ENCODE data around the gene FAM184A.

The FAM184A gene

DNA sequence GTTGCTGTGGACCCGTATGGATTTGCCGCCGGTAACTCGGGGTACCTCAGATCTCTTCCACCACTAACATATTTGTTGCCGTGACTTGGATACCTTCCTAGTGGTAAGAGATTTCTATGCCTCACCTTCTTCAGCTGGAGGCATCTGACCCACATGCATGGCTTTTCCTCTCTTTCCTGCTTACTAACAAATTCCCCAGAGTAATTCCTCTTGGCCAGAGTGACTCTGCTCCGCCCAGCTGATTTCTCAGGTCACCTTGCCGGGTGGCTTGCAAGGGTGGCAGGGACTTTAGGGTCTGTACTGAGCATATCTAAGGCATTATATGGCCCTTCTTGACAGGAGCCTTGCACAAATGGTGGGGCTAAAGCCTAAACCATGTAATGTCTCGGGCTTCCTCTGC, 38.2 kb downstream of the FAM184A start:
- Histone ChIP-seq H3K9ac (ENCODE audit: low read length) (no peak overlapping the region), H3K27me3 (ENCODE audit: control insufficient read depth, insufficient read depth, low read length) (no peaks in the 10 kb centered on the region), H3K9me3 (ENCODE audit: control insufficient read depth, low read length) (no peaks in the 10 kb centered on the region), H3K36me3 (ENCODE audit: control insufficient read depth, insufficient read depth, low read length) (no peaks in the 10 kb centered on the region), H3K4me1 (ENCODE audit: control insufficient read depth, insufficient read depth, low read length) (no peaks in the 10 kb centered on the region), H3K4me3 (ENCODE audit: low read length) (no peak overlapping the region)

- Histone ChIP-seq H3K36me3 (ENCODE audit: control insufficient read depth, insufficient read depth, low read length) (no peaks in the 10 kb centered on the region), H3K9me3 (ENCODE audit: control insufficient read depth, low read length) (no peaks in the 10 kb centered on the region), H3K27me3 (ENCODE audit: control insufficient read depth, insufficient read depth, low read length) (no peaks in the 10 kb centered on the region), H3K4me1 (ENCODE audit: control insufficient read depth, insufficient read depth, low read length) (no peaks in the 10 kb centered on the region), H3K4me3 (ENCODE audit: low read length) (no peak overlapping the region), H3K9ac (ENCODE audit: low read length) (no peak overlapping the region)
These were observed 40.4 kb downstream of the FAM184A start for GRCh38 chr6:119037941-119038623.

- Histone ChIP-seq H3K9me3 (ENCODE audit: control insufficient read depth, low read length) (no peaks in the 10 kb centered on the region), H3K36me3 (ENCODE audit: control insufficient read depth, insufficient read depth, low read length) (no peaks in the 10 kb centered on the region), H3K9ac (ENCODE audit: low read length) (no peak overlapping the region), H3K27me3 (ENCODE audit: control insufficient read depth, insufficient read depth, low read length) (no peaks in the 10 kb centered on the region), H3K4me1 (ENCODE audit: control insufficient read depth, insufficient read depth, low read length) (no peaks in the 10 kb centered on the region), H3K4me3 (ENCODE audit: low read length) (no peak overlapping the region)
These were observed 41.2 kb downstream of the FAM184A start for GRCh38 chr6:119037264-119037663.

DNA sequence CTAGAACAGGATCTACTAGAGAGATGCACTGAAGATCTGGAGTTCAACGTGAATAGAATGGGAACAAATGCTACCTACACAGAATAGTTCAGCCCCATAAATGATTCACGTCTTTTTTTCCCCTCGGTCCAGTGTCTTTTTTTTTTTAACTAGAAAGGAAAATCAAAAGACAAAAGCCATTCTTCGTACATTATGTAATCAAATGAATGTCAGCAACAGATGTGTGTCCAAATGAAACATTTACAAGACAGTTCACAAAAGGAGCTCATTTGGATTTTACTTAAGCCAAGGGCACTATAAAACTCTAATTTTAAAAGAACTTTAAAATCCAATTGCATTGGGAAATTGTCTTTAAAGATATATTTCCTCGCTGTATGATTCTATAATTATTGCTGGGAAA, 42.4 kb downstream of the FAM184A start:
- H3K36me3 ChIP-seq (ENCODE audit: control insufficient read depth, insufficient read depth, low read length), result no peaks in the 10 kb centered on the region
- H3K9ac ChIP-seq (ENCODE audit: low read length), result no peak overlapping the region
- H3K27me3 ChIP-seq (ENCODE audit: control insufficient read depth, insufficient read depth, low read length), result no peaks in the 10 kb centered on the region
- H3K4me3 ChIP-seq (ENCODE audit: low read length), result no peak overlapping the region
- no peaks in the 10 kb centered on the region for H3K4me1 ChIP-seq (ENCODE audit: control insufficient read depth, insufficient read depth, low read length)
- H3K9me3 ChIP-seq (ENCODE audit: control insufficient read depth, low read length), result no peaks in the 10 kb centered on the region

- Histone ChIP-seq H3K9ac (ENCODE audit: low read length) (no peak overlapping the region), H3K27me3 (ENCODE audit: control insufficient read depth, insufficient read depth, low read length) (no peaks in the 10 kb centered on the region), H3K4me3 (ENCODE audit: low read length) (no peak overlapping the region), H3K36me3 (ENCODE audit: control insufficient read depth, insufficient read depth, low read length) (no peaks in the 10 kb centered on the region), H3K9me3 (ENCODE audit: control insufficient read depth, low read length) (no peaks in the 10 kb centered on the region), H3K4me1 (ENCODE audit: control insufficient read depth, insufficient read depth, low read length) (no peaks in the 10 kb centered on the region)
These were observed 43.0 kb downstream of the FAM184A start for GRCh38 chr6:119035459-119035858.

DNA sequence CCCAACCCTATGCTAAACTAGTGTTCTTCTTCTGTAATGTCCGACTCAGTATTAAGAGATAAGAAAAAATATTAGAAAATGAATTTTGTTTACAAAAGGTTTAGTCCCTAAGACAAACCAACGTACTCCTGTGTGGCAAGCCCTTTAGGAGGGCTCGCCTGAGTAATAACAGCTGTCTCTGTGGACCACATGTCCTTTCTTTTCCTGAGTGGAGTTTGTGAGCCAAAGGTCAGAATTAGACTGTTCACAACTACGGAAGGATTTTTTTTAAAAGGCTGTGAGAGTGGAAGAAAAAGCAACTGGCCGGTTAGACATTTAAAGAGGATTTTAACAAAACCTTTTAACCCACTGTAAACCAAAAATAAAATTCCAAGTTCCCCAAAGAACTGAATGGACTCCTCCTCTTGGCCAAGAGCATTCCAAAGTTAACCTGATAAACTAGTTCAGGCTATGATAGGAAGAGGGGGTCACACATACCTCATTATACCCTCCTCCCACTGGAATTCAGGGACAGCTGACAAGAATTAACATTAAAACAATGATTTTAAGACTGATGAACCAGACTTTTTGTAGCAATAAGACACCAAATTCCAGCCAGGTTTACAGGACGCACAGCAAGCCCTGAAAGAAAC, 43.5 kb downstream of the FAM184A start:
- Histone ChIP-seq H3K9me3 (ENCODE audit: control insufficient read depth, low read length) (no peaks in the 10 kb centered on the region), H3K4me3 (ENCODE audit: low read length) (no peak overlapping the region), H3K9ac (ENCODE audit: low read length) (no peak overlapping the region), H3K4me1 (ENCODE audit: control insufficient read depth, insufficient read depth, low read length) (no peaks in the 10 kb centered on the region), H3K36me3 (ENCODE audit: control insufficient read depth, insufficient read depth, low read length) (no peaks in the 10 kb centered on the region), H3K27me3 (ENCODE audit: control insufficient read depth, insufficient read depth, low read length) (no peaks in the 10 kb centered on the region)

- no peak overlapping the region for H3K9ac ChIP-seq (ENCODE audit: low read length)
- peaks cover 5% of the 10 kb centered on the region for H3K4me1 ChIP-seq (ENCODE audit: control insufficient read depth, insufficient read depth, low read length)
- H3K9me3 ChIP-seq (ENCODE audit: control insufficient read depth, low read length), result no peaks in the 10 kb centered on the region
- no peaks in the 10 kb centered on the region for H3K36me3 ChIP-seq (ENCODE audit: control insufficient read depth, insufficient read depth, low read length)
- H3K27me3 ChIP-seq (ENCODE audit: control insufficient read depth, insufficient read depth, low read length), result no peaks in the 10 kb centered on the region
- no peak overlapping the region for H3K4me3 ChIP-seq (ENCODE audit: low read length)
These were observed 46.0 kb downstream of the FAM184A start for GRCh38 chr6:119032428-119032827.

- Histone ChIP-seq H3K9me3 (ENCODE audit: control insufficient read depth, low read length) (no peaks in the 10 kb centered on the region), H3K4me3 (ENCODE audit: low read length) (no peak overlapping the region), H3K9ac (ENCODE audit: low read length) (no peak overlapping the region), H3K4me1 (ENCODE audit: control insufficient read depth, insufficient read depth, low read length) (peaks cover 7% of the 10 kb centered on the region), H3K36me3 (ENCODE audit: control insufficient read depth, insufficient read depth, low read length) (no peaks in the 10 kb centered on the region), H3K27me3 (ENCODE audit: control insufficient read depth, insufficient read depth, low read length) (no peaks in the 10 kb centered on the region)
These were observed 47.7 kb downstream of the FAM184A start for GRCh38 chr6:119030759-119031158.

GRCh38 chr6:119028091-119028490, 50.4 kb downstream of the FAM184A start:
- no peaks in the 10 kb centered on the region for H3K36me3 ChIP-seq (ENCODE audit: control insufficient read depth, insufficient read depth, low read length)
- H3K27me3 ChIP-seq (ENCODE audit: control insufficient read depth, insufficient read depth, low read length), result no peaks in the 10 kb centered on the region
- no peak overlapping the region for H3K9ac ChIP-seq (ENCODE audit: low read length)
- no peak overlapping the region for H3K4me3 ChIP-seq (ENCODE audit: low read length)
- H3K4me1 ChIP-seq (ENCODE audit: control insufficient read depth, insufficient read depth, low read length), result peaks cover 7% of the 10 kb centered on the region
- no peaks in the 10 kb centered on the region for H3K9me3 ChIP-seq (ENCODE audit: control insufficient read depth, low read length)

- H3K9me3 ChIP-seq (ENCODE audit: control insufficient read depth, low read length), result no peaks in the 10 kb centered on the region
- no peaks in the 10 kb centered on the region for H3K27me3 ChIP-seq (ENCODE audit: control insufficient read depth, insufficient read depth, low read length)
- H3K36me3 ChIP-seq (ENCODE audit: control insufficient read depth, insufficient read depth, low read length), result no peaks in the 10 kb centered on the region
- H3K4me3 ChIP-seq (ENCODE audit: low read length), result no peak overlapping the region
- H3K9ac ChIP-seq (ENCODE audit: low read length), result no peak overlapping the region
- H3K4me1 ChIP-seq (ENCODE audit: control insufficient read depth, insufficient read depth, low read length), result peaks cover 7% of the 10 kb centered on the region
These were observed 51.0 kb downstream of the FAM184A start for GRCh38 chr6:119027465-119027864.

DNA sequence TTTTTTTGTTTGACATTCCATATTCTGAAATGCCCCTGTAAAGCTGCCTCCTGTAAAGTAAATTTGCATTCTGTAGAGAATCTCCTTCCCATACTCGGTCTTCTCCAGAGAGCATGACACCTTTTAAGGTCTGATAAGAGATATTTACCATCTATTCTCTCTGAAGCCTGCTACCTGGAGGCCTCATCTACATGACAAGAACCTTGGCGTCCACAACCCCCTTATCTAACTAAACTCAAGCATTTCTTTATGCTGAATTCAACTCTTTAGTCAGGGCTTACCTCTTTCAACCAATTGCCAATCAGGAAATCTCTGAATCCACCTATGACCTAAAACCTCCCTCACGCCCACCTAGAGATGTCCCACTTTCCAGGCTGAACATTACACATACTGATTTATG, 51.6 kb downstream of the FAM184A start:
- Histone ChIP-seq H3K4me3 (ENCODE audit: low read length) (no peak overlapping the region), H3K4me1 (ENCODE audit: control insufficient read depth, insufficient read depth, low read length) (peaks cover 7% of the 10 kb centered on the region), H3K9ac (ENCODE audit: low read length) (no peak overlapping the region), H3K9me3 (ENCODE audit: control insufficient read depth, low read length) (no peaks in the 10 kb centered on the region), H3K36me3 (ENCODE audit: control insufficient read depth, insufficient read depth, low read length) (no peaks in the 10 kb centered on the region), H3K27me3 (ENCODE audit: control insufficient read depth, insufficient read depth, low read length) (no peaks in the 10 kb centered on the region)

- Histone ChIP-seq H3K27me3 (ENCODE audit: control insufficient read depth, insufficient read depth, low read length) (no peaks in the 10 kb centered on the region), H3K4me3 (ENCODE audit: low read length) (no peak overlapping the region), H3K4me1 (ENCODE audit: control insufficient read depth, insufficient read depth, low read length) (peaks cover 7% of the 10 kb centered on the region), H3K9ac (ENCODE audit: low read length) (no peak overlapping the region), H3K9me3 (ENCODE audit: control insufficient read depth, low read length) (no peaks in the 10 kb centered on the region), H3K36me3 (ENCODE audit: control insufficient read depth, insufficient read depth, low read length) (no peaks in the 10 kb centered on the region)
These were observed 52.7 kb downstream of the FAM184A start for GRCh38 chr6:119025793-119026192.
